Spleen (tissue), 7 donors: ENCODE measurements around the gene TBXA2R.

Source experiments
- POLR2A ChIP-seq, 3 donors: fragments of 450-650 bp; IDR thresholded peaks; one replicate each; pipeline ENCODE4 v1.5.1; 2017; ENCODE audit warnings: antibody characterized with exemption in 3 of 3, mild to moderate bottlenecking in 1 of 3
- TF ChIP-seq, protein P1 (sequence below), 11 experiments: fragments of 200-600 bp in 7 of 11; fragments of 450-650 bp in 4 of 11; sonication (generic) in 4 of 11; IDR thresholded peaks in 8 of 11; conservative IDR thresholded peaks in 3 of 11; 1 replicate in 7 of 11; 2 replicates in 4 of 11; pipeline versions ENCODE4 v1.4.0 to v1.8.0; 2016 to 2021; ENCODE audit warnings: antibody characterized with exemption in 11 of 11, inconsistent platforms in 4 of 11, mild to moderate bottlenecking in 1 of 11
- donor health status: DM: no; HTN: no; CAD: no; lungs with moderate emphysema.
- donor health status: DM: no; HTN: no; CAD: no.
- donor health status: DM: no; HTN: no; CAD: no.

DNA sequence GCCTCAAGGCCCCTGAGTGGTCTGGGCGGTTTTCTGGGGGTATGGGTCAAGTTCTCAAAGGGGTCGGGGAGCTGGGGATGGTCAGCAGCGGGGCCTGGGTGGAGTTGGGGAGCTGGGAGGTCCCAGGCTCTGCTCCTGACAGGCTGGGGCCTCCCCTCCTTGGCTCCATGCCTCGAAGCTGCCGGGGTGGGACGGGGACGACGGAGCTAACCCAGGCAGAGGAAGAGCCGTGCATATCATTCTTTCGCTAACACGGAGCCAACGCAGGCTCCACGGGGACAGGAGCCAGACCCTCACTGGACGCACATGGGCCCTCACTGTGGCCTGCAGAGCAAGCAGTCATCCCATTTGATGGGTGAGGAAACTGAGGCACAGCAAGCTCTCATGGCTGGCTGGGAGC lies 45.7 kb upstream of the TBXA2R start:
- no peak for TF ChIP-seq POLR2A (IDR thresholded peaks at IDR 0.05)
- TF ChIP-seq, protein P1, sequence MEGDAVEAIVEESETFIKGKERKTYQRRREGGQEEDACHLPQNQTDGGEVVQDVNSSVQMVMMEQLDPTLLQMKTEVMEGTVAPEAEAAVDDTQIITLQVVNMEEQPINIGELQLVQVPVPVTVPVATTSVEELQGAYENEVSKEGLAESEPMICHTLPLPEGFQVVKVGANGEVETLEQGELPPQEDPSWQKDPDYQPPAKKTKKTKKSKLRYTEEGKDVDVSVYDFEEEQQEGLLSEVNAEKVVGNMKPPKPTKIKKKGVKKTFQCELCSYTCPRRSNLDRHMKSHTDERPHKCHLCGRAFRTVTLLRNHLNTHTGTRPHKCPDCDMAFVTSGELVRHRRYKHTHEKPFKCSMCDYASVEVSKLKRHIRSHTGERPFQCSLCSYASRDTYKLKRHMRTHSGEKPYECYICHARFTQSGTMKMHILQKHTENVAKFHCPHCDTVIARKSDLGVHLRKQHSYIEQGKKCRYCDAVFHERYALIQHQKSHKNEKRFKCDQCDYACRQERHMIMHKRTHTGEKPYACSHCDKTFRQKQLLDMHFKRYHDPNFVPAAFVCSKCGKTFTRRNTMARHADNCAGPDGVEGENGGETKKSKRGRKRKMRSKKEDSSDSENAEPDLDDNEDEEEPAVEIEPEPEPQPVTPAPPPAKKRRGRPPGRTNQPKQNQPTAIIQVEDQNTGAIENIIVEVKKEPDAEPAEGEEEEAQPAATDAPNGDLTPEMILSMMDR (IDR thresholded peaks at IDR 0.05 in 8 of 11, conservative IDR thresholded peaks at IDR 0.05 in 3 of 11), result no peak
